Tibial nerve (tissue), 4 donors: ENCODE measurements around the gene DPP8. TPM values are rescaled to one million over a fixed set of nuclear protein-coding genes. Genes with fewer than 3 reads are reported as not detected.

Source experiments
- DNase-seq, 2 donors: peaks; one replicate each; pipeline ENCODE4 v3.0.0-alpha.2; 2019; ENCODE audit warnings: low spot score in 2 of 2
- H3K27ac ChIP-seq, 4 donors: fragments of 200-600 bp; sonication (generic) in 3 of 4; one replicate each; pipeline ENCODE4 v1.5.1; 2017 to 2019; ENCODE audit warnings: mild to moderate bottlenecking in 1 of 4
- H3K27me3 ChIP-seq, 2 donors: fragments of 200-600 bp; sonication (generic) in 1 of 2; one replicate each; pipeline versions ENCODE4 v1.5.1 to v1.6.0; 2017 to 2019
- H3K36me3 ChIP-seq, 3 donors: fragments of 200-600 bp; sonication (generic); one replicate each; pipeline ENCODE4 v1.5.1; 2018 to 2019
- H3K4me1 ChIP-seq, 4 donors: fragments of 200-600 bp; sonication (generic) in 3 of 4; one replicate each; pipeline ENCODE4 v1.5.1; 2017 to 2019
- H3K4me3 ChIP-seq, 4 donors: fragments of 200-600 bp; sonication (generic) in 3 of 4; one replicate each; pipeline ENCODE4 v1.5.1; 2017 to 2019; ENCODE audit warnings: mild to moderate bottlenecking in 1 of 4, moderate library complexity in 1 of 4
- H3K9me3 ChIP-seq, 4 donors: fragments of 200-600 bp; sonication (generic) in 3 of 4; one replicate each; pipeline ENCODE4 v1.5.1; 2017 to 2019
- EP300 ChIP-seq, 2 donors: sonication (generic); formaldehyde crosslinking; IDR thresholded peaks; one replicate each; pipeline ENCODE4 v1.6.1; 2017; ENCODE audit warnings: antibody characterized with exemption in 2 of 2, mild to moderate bottlenecking in 1 of 2
- POLR2A ChIP-seq, 2 donors: fragments of 450-650 bp; IDR thresholded peaks; one replicate each; pipeline ENCODE4 v1.6.1; 2017; ENCODE audit warnings: antibody characterized with exemption in 2 of 2, mild to moderate bottlenecking in 2 of 2, moderate library complexity in 2 of 2
- WGBS, 2 donors: methylation state at CpG; one replicate each; pipeline ENCODE4 v1.1.5; 2018; 5-methylcytosine and 5-hydroxymethylcytosine counted together
- total RNA-seq, 4 donors: library from RNA; depleted of rRNA; stranded (reverse); fragments of >200 nt; gene quantifications; one replicate each; pipeline ENCODE4 v1.1.0, GENCODE V29; 2016
- TF ChIP-seq, protein P1 (sequence below), 5 experiments: fragments of 200-600 bp in 3 of 5; fragments of 450-650 bp in 2 of 5; sonication (generic) in 3 of 5; IDR thresholded peaks; one replicate each; pipeline ENCODE4 v1.5.1; 2016 to 2019; ENCODE audit warnings: antibody characterized with exemption in 5 of 5, mild to moderate bottlenecking in 3 of 5, moderate library complexity in 2 of 5

Gene DPP8
- total RNA-seq, 4 donors from 2014 or later: 31.2 to 49.4 (median 37.6) TPM

- TF ChIP-seq, protein P1, sequence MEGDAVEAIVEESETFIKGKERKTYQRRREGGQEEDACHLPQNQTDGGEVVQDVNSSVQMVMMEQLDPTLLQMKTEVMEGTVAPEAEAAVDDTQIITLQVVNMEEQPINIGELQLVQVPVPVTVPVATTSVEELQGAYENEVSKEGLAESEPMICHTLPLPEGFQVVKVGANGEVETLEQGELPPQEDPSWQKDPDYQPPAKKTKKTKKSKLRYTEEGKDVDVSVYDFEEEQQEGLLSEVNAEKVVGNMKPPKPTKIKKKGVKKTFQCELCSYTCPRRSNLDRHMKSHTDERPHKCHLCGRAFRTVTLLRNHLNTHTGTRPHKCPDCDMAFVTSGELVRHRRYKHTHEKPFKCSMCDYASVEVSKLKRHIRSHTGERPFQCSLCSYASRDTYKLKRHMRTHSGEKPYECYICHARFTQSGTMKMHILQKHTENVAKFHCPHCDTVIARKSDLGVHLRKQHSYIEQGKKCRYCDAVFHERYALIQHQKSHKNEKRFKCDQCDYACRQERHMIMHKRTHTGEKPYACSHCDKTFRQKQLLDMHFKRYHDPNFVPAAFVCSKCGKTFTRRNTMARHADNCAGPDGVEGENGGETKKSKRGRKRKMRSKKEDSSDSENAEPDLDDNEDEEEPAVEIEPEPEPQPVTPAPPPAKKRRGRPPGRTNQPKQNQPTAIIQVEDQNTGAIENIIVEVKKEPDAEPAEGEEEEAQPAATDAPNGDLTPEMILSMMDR (IDR thresholded peaks at IDR 0.05): no peak
- peaks cover 5 to 57% (median 20%) of the 10 kb centered on the region in 4 donors for H3K4me1 ChIP-seq
- H3K27me3 ChIP-seq: no peaks in the 10 kb centered on the region
- H3K36me3 ChIP-seq: peaks cover 0 to 41% (median 0%) of the 10 kb centered on the region in 3 donors
- H3K9me3 ChIP-seq: no peaks in the 10 kb centered on the region
- peak overlapping the region in 1 of 4 donors; percentile 23 for H3K4me3 ChIP-seq
- WGBS, 2 donors: 69 to 85% methylated on average over 5 of the region's 5 CpGs
- no peak for DNase-seq
- H3K27ac ChIP-seq: peak overlapping the region in 3 of 4 donors; percentile 3 to 73 (median 21)
Observed at GRCh38 chr15:65512189-65512588, 5.3 kb downstream of the DPP8 start.

GRCh38 chr15:65509321-65509720 is 8.2 kb downstream of the DPP8 start:
- Histone ChIP-seq H3K4me1 (peaks cover 0 to 32% (median 2%) of the 10 kb centered on the region in 4 donors), H3K4me3 (no peak overlapping the region), H3K36me3 (peaks cover 0 to 57% (median 0%) of the 10 kb centered on the region in 3 donors), H3K27ac (no peak overlapping the region), H3K27me3 (no peaks in the 10 kb centered on the region), H3K9me3 (no peaks in the 10 kb centered on the region)
- DNase-seq: no peak
- TF ChIP-seq, protein P1 (IDR thresholded peaks at IDR 0.05): no peak
- TF ChIP-seq POLR2A (IDR thresholded peaks at IDR 0.05) (no peak), EP300 (IDR thresholded peaks at IDR 0.05) (no peak)
- WGBS, 2 donors: 78 to 91% methylated on average over 2 of the region's 2 CpGs

DNA sequence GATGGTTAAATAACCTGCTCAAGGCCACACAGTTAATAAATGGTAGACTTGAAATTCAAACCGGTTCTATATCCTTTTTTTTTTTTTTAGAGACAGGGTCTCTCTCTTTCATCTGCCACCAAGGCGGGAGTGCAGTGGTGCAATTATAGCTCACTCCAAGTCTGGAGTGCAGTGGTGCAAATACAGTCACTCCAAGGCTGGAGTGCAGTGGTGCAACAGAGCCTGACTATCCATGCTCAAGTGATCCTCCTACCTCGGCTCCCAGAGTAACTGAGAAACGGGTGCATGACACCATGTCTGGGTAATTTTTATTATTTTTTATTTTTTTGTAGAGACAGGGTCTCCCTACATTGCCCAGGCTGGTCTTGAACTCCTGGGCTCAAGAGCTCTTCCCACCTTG is 23.4 kb downstream of the DPP8 start:
- no peaks in the 10 kb centered on the region for H3K9me3 ChIP-seq
- DNase-seq: no peak
- H3K27me3 ChIP-seq: no peaks in the 10 kb centered on the region
- no peak overlapping the region for H3K4me3 ChIP-seq
- H3K4me1 ChIP-seq: no peaks in the 10 kb centered on the region
- 86 to 89% methylated on average over 4 of the region's 4 CpGs for WGBS, 2 donors
- TF ChIP-seq POLR2A (IDR thresholded peaks at IDR 0.05) (no peak), EP300 (IDR thresholded peaks at IDR 0.05) (no peak)
- TF ChIP-seq, protein P1 (IDR thresholded peaks at IDR 0.05): no peak
- H3K27ac ChIP-seq: no peak overlapping the region
- H3K36me3 ChIP-seq: peaks cover 0 to 92% (median 30%) of the 10 kb centered on the region in 3 donors

DNA sequence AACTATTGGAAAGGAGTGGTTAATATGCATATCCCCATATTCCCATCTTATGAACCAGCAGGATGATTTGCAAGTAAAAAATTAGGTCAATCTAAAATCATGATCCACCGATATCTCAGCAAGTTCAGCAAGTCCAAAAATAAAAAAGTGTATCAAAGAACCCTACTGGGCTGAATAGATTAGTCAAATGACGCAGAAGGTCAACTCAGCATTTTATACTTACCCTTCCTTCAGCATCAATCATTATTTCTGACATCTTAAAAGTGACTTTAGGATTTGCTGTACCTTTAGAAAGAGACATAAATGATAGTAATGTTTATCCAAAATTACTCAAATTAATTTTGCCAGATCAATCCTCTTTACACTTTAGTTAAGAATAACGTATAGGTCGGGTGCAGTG is 32.6 kb downstream of the DPP8 start:
- WGBS, 2 donors: 92 to 95% methylated on average over 4 of the region's 4 CpGs

GRCh38 chr15:65476903-65477302 is 40.6 kb downstream of the DPP8 start:
- H3K27ac ChIP-seq: no peak overlapping the region
- H3K27me3 ChIP-seq: no peaks in the 10 kb centered on the region
- no peak overlapping the region for H3K4me3 ChIP-seq
- H3K36me3 ChIP-seq: peaks cover 0 to 91% (median 11%) of the 10 kb centered on the region in 3 donors
- no peak for TF ChIP-seq POLR2A (IDR thresholded peaks at IDR 0.05)
- TF ChIP-seq EP300 (IDR thresholded peaks at IDR 0.05): no peak
- TF ChIP-seq, protein P1 (IDR thresholded peaks at IDR 0.05): no peak
- 74 to 85% methylated on average over 5 of the region's 5 CpGs for WGBS, 2 donors
- H3K4me1 ChIP-seq: no peaks in the 10 kb centered on the region
- H3K9me3 ChIP-seq: no peaks in the 10 kb centered on the region
- no peak for DNase-seq

More for the DNA sequence above, 32.6 kb downstream of the DPP8 start:
- Histone ChIP-seq H3K9me3 (no peaks in the 10 kb centered on the region), H3K4me3 (no peak overlapping the region), H3K27ac (no peak overlapping the region), H3K4me1 (no peaks in the 10 kb centered on the region), H3K36me3 (peaks cover 0 to 91% (median 19%) of the 10 kb centered on the region in 3 donors), H3K27me3 (no peaks in the 10 kb centered on the region)
- no peak for DNase-seq
- TF ChIP-seq EP300 (IDR thresholded peaks at IDR 0.05): no peak
- TF ChIP-seq, protein P1 (IDR thresholded peaks at IDR 0.05): no peak
- TF ChIP-seq POLR2A (IDR thresholded peaks at IDR 0.05): no peak
